Effector CD4-positive, alpha-beta T cell (primary cell): ENCODE data around the gene MCOLN2.
"Not testable (repeated sequence)": the region's sequence is repeated elsewhere in the genome, so short reads cannot be mapped to it uniquely, and the experiment has no call there.

Experiments
- DNase-seq: peaks from one replicate; pipeline ENCODE4 v3.0.0-alpha.2; 2020

MCOLN2 gene

GRCh38 chr1:84940481-84940880 lies 56.4 kb downstream of the MCOLN2 start:
- no peak for DNase-seq

- no peak for DNase-seq
Observed at GRCh38 chr1:84939761-84940160, 57.2 kb downstream of the MCOLN2 start.

- DNase-seq: no peak
Observed at GRCh38 chr1:84939151-84939550, 57.8 kb downstream of the MCOLN2 start.

- peak; percentile 15 for DNase-seq
Observed at GRCh38 chr1:84936116-84936810, 60.6 kb downstream of the MCOLN2 start.

GRCh38 chr1:84933011-84933611 lies 63.8 kb downstream of the MCOLN2 start:
- no peak for DNase-seq

GRCh38 chr1:84930831-84931230 lies 66.1 kb downstream of the MCOLN2 start:
- DNase-seq: no peak

- DNase-seq: no peak
Observed at GRCh38 chr1:84930329-84930728, 66.6 kb downstream of the MCOLN2 start.

GRCh38 chr1:84929581-84929980 lies 67.3 kb downstream of the MCOLN2 start:
- DNase-seq: no peak

GRCh38 chr1:84928979-84929378 lies 67.9 kb downstream of the MCOLN2 start:
- no peak for DNase-seq

GRCh38 chr1:84923317-84923716 lies 73.6 kb downstream of the MCOLN2 start:
- no peak for DNase-seq

- no peak for DNase-seq
Observed at GRCh38 chr1:84920159-84920558, 76.8 kb downstream of the MCOLN2 start.

- DNase-seq: no peak
Observed at GRCh38 chr1:84919461-84919970, 77.4 kb downstream of the MCOLN2 start.

- DNase-seq: no peak
Observed at GRCh38 chr1:84918726-84919336, 78.1 kb downstream of the MCOLN2 start.

GRCh38 chr1:84916897-84917296 lies 80.0 kb downstream of the MCOLN2 start:
- DNase-seq: no peak

GRCh38 chr1:84913555-84913892 lies 83.4 kb downstream of the MCOLN2 start:
- DNase-seq: no peak

GRCh38 chr1:84912726-84913554 lies 84.0 kb downstream of the MCOLN2 start:
- DNase-seq: no peak

GRCh38 chr1:84908746-84909464 lies 88.0 kb downstream of the MCOLN2 start:
- DNase-seq: not testable (repeated sequence)

GRCh38 chr1:84907095-84907827 lies 89.7 kb downstream of the MCOLN2 start:
- DNase-seq: no peak

GRCh38 chr1:84902727-84903126 lies 94.2 kb downstream of the MCOLN2 start:
- DNase-seq: not testable (repeated sequence)

- DNase-seq: no peak
Observed at GRCh38 chr1:84899969-84900368, 96.9 kb downstream of the MCOLN2 start.

- DNase-seq: no peak
Observed at GRCh38 chr1:84896279-84896678, 100.6 kb downstream of the MCOLN2 start.
